ENCODE data around the gene NOS1.
"Not testable (repeated sequence)": the region's sequence is repeated elsewhere in the genome, so short reads cannot be mapped to it uniquely, and the experiment has no call there.

Gene NOS1

DNA sequence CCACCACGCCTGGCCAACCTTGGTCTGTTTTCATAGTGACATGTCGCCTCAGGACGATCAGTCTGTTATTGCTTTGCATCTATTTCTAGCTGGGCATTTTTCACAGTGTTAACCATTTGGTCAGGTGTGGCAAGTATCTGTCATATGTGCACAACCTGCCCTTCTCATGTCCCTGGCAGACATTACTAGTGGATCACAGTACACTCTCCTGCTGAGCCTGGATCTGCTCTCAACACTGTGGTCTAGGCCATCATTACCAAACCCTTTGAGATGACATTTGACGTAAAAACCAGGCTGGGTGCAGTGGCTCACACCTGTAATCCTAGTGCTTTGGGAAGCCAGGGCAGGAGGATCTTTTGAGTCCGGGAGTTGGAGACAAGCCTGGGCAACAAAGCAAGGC, 29.4 kb upstream of the NOS1 start:
- H3K9ac ChIP-seq (ENCODE audit: low read depth, low read length): no peak overlapping the region
- no peaks in the 10 kb centered on the region for H3K36me3 ChIP-seq (ENCODE audit: insufficient read depth, low read depth, low read length)
- H3K27ac ChIP-seq (ENCODE audit: low read length): no peak overlapping the region
- H3K9me3 ChIP-seq (ENCODE audit: insufficient read depth, low read depth, low read length): no peaks in the 10 kb centered on the region
- no peaks in the 10 kb centered on the region for H3K4me1 ChIP-seq (ENCODE audit: insufficient read depth, low read length)
- no peak overlapping the region for H3K4me3 ChIP-seq (ENCODE audit: low read length)
- H3K27me3 ChIP-seq (ENCODE audit: insufficient read depth, low read length): no peaks in the 10 kb centered on the region

GRCh38 chr12:117388951-117389446, 27.6 kb upstream of the NOS1 start:
- Histone ChIP-seq H3K9me3 (ENCODE audit: insufficient read depth, low read depth, low read length) (no peaks in the 10 kb centered on the region), H3K27ac (ENCODE audit: low read length) (no peak overlapping the region), H3K9ac (ENCODE audit: low read depth, low read length) (no peak overlapping the region), H3K36me3 (ENCODE audit: insufficient read depth, low read depth, low read length) (no peaks in the 10 kb centered on the region), H3K4me1 (ENCODE audit: insufficient read depth, low read length) (no peaks in the 10 kb centered on the region), H3K4me3 (ENCODE audit: low read length) (no peak overlapping the region), H3K27me3 (ENCODE audit: insufficient read depth, low read length) (no peaks in the 10 kb centered on the region)

- H3K27me3 ChIP-seq (ENCODE audit: insufficient read depth, low read length): no peaks in the 10 kb centered on the region
- no peaks in the 10 kb centered on the region for H3K4me1 ChIP-seq (ENCODE audit: insufficient read depth, low read length)
- no peak overlapping the region for H3K27ac ChIP-seq (ENCODE audit: low read length)
- no peak overlapping the region for H3K9ac ChIP-seq (ENCODE audit: low read depth, low read length)
- H3K4me3 ChIP-seq (ENCODE audit: low read length): no peak overlapping the region
- no peaks in the 10 kb centered on the region for H3K36me3 ChIP-seq (ENCODE audit: insufficient read depth, low read depth, low read length)
- no peaks in the 10 kb centered on the region for H3K9me3 ChIP-seq (ENCODE audit: insufficient read depth, low read depth, low read length)
These were observed 26.4 kb upstream of the NOS1 start for GRCh38 chr12:117387832-117388231.

DNA sequence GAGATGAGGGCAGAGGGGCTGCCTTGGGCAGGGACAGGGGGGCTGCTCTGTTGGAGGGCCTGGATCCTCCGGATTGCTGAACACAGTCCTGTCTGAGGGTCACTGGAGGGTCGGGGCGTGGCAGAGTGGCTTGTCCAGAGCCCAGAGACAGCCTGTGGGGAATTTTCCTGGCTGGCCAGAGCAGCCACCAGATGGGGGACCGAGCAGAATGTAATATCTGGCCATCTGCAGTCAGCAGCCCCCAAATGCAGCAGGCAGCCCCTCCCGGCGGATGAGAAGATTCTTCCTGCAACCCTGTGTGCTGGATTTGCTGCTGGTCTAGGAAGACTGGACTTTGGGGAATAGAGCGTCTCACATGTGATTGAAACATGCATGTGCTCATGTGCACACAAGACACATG, 23.3 kb upstream of the NOS1 start:
- Histone ChIP-seq H3K27ac (ENCODE audit: low read length) (no peak overlapping the region), H3K9me3 (ENCODE audit: insufficient read depth, low read depth, low read length) (no peaks in the 10 kb centered on the region), H3K4me1 (ENCODE audit: insufficient read depth, low read length) (no peaks in the 10 kb centered on the region), H3K9ac (ENCODE audit: low read depth, low read length) (no peak overlapping the region), H3K36me3 (ENCODE audit: insufficient read depth, low read depth, low read length) (no peaks in the 10 kb centered on the region), H3K27me3 (ENCODE audit: insufficient read depth, low read length) (no peaks in the 10 kb centered on the region), H3K4me3 (ENCODE audit: low read length) (no peak overlapping the region)

DNA sequence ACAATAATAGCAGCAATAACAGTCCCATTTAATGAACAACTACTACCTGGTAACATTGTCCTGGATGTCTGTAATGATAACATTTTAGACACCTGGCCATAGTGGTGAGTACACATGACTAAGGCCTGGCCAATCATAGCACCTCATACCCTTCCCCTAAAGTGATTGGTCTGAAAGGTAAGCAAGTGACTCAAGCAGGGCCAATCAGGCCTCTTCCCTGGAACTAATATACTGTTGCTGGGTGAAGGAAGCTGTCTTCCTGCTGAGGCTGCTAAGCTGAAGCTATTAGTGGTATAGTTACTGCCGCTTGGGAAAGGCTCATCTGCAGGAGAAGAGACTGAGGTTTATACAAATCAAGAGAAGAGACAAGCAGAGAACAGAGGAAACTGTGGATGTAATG, 18.7 kb upstream of the NOS1 start:
- H3K9ac ChIP-seq (ENCODE audit: low read depth, low read length): no peak overlapping the region
- no peaks in the 10 kb centered on the region for H3K4me1 ChIP-seq (ENCODE audit: insufficient read depth, low read length)
- H3K27me3 ChIP-seq (ENCODE audit: insufficient read depth, low read length): no peaks in the 10 kb centered on the region; the same call in 1 of the 2 replicates
- H3K9me3 ChIP-seq (ENCODE audit: insufficient read depth, low read depth, low read length): no peaks in the 10 kb centered on the region
- H3K27ac ChIP-seq (ENCODE audit: low read length): no peak overlapping the region
- no peak overlapping the region for H3K4me3 ChIP-seq (ENCODE audit: low read length)
- H3K36me3 ChIP-seq (ENCODE audit: insufficient read depth, low read depth, low read length): no peaks in the 10 kb centered on the region

- H3K9ac ChIP-seq (ENCODE audit: low read depth, low read length): no peak overlapping the region
These were observed 16.3 kb upstream of the NOS1 start for GRCh38 chr12:117377758-117378157.

GRCh38 chr12:117370588-117370987, 9.2 kb upstream of the NOS1 start:
- Histone ChIP-seq H3K27me3 (ENCODE audit: insufficient read depth, low read length) (peaks cover 13% of the 10 kb centered on the region; the same call in 1 of the 2 replicates), H3K9ac (ENCODE audit: low read depth, low read length) (no peak overlapping the region), H3K27ac (ENCODE audit: low read length) (no peak overlapping the region), H3K4me1 (ENCODE audit: insufficient read depth, low read length) (no peaks in the 10 kb centered on the region), H3K4me3 (ENCODE audit: low read length) (no peak overlapping the region), H3K36me3 (ENCODE audit: insufficient read depth, low read depth, low read length) (no peaks in the 10 kb centered on the region), H3K9me3 (ENCODE audit: insufficient read depth, low read depth, low read length) (no peaks in the 10 kb centered on the region)

More at GRCh38 chr12:117377758-117378157, 16.3 kb upstream of the NOS1 start:
- H3K36me3 ChIP-seq (ENCODE audit: insufficient read depth, low read depth, low read length): no peaks in the 10 kb centered on the region
- no peaks in the 10 kb centered on the region for H3K9me3 ChIP-seq (ENCODE audit: insufficient read depth, low read depth, low read length)
- no peaks in the 10 kb centered on the region; the same call in 1 of the 2 replicates for H3K27me3 ChIP-seq (ENCODE audit: insufficient read depth, low read length)
- H3K27ac ChIP-seq (ENCODE audit: low read length): no peak overlapping the region
- H3K4me3 ChIP-seq (ENCODE audit: low read length): no peak overlapping the region
- no peaks in the 10 kb centered on the region for H3K4me1 ChIP-seq (ENCODE audit: insufficient read depth, low read length)

- peaks cover 19% of the 10 kb centered on the region for H3K27me3 ChIP-seq (ENCODE audit: insufficient read depth, low read length)
- H3K9ac ChIP-seq (ENCODE audit: low read depth, low read length); H3K4me1 ChIP-seq (ENCODE audit: insufficient read depth, low read length); H3K27ac ChIP-seq (ENCODE audit: low read length); H3K9me3 ChIP-seq (ENCODE audit: insufficient read depth, low read depth, low read length); H3K4me3 ChIP-seq (ENCODE audit: low read length); H3K36me3 ChIP-seq (ENCODE audit: insufficient read depth, low read depth, low read length): not testable (repeated sequence)
These were observed 8.6 kb upstream of the NOS1 start for GRCh38 chr12:117370000-117370399.

DNA sequence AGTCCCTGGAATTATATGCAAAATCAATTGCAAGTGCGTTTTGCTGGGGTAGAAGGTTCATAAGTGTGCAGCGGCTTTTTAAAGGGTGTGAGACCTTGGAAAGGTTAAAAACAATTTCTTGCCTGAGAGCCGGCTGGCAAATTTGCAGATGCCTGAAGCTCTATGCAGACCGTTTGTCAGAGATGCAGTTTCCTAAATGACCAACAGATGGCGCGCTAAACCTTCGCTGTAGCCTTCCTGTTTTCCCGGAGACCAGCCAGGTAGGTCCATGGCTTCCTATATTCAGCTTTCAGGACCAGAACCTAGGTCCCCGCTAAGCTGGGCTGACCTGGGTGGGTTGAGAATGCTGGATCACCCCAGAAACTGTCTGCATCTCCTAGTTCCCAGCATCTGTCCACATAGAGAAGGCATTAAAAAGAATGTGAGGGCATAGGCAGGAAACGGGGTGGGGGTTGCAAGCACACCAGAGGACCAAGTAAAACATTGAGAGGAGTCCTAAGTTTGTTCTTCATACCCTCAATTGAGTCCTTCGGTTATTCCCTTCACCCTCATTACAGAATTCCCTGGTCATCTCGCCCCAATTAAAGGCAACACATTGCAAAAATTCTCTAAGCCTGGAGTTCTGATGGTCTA, 5.7 kb upstream of the NOS1 start:
- Histone ChIP-seq H3K4me1 (ENCODE audit: insufficient read depth, low read length) (no peaks in the 10 kb centered on the region), H3K4me3 (ENCODE audit: low read length) (no peak overlapping the region), H3K27me3 (ENCODE audit: insufficient read depth, low read length) (peaks cover 48% of the 10 kb centered on the region)

GRCh38 chr12:117365049-117365616, 3.7 kb upstream of the NOS1 start:
- Histone ChIP-seq H3K4me3 (ENCODE audit: low read length) (no peak overlapping the region), H3K27ac (ENCODE audit: low read length) (no peak overlapping the region), H3K4me1 (ENCODE audit: insufficient read depth, low read length) (no peaks in the 10 kb centered on the region), H3K36me3 (ENCODE audit: insufficient read depth, low read depth, low read length) (no peaks in the 10 kb centered on the region), H3K9ac (ENCODE audit: low read depth, low read length) (no peak overlapping the region), H3K27me3 (ENCODE audit: insufficient read depth, low read length) (peaks cover 68% of the 10 kb centered on the region), H3K9me3 (ENCODE audit: insufficient read depth, low read depth, low read length) (no peaks in the 10 kb centered on the region)

More for the DNA sequence above, 5.7 kb upstream of the NOS1 start:
- no peaks in the 10 kb centered on the region for H3K36me3 ChIP-seq (ENCODE audit: insufficient read depth, low read depth, low read length)
- no peak overlapping the region for H3K9ac ChIP-seq (ENCODE audit: low read depth, low read length)
- H3K27ac ChIP-seq (ENCODE audit: low read length): no peak overlapping the region
- H3K9me3 ChIP-seq (ENCODE audit: insufficient read depth, low read depth, low read length): no peaks in the 10 kb centered on the region

DNA sequence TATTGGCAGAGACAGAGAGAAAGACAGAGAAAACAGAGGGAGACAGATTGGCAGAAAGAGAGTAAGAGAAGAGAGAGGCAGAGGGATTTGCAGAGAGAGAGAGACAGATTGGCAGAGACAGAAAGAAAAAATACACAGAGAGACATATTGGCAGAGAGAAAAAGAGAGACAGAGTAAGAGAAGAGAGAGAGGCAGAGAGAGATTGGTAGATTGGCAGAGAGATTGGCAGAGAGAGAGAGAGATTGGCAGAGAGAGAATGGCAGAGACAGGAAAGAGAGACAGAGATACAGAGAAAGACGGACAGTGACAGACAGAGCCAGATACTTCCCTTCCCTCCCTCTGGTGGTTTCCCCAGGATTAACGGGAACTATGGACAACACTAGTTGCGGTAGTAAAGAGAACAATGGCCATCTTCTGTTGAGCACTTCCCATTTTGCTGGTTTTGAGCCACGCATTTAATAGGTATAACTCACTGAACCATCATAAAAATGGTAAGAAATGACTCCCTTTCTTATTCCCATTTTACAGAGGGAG, 2.6 kb upstream of the NOS1 start:
- no peaks in the 10 kb centered on the region for H3K9me3 ChIP-seq (ENCODE audit: insufficient read depth, low read depth, low read length)
- no peaks in the 10 kb centered on the region for H3K36me3 ChIP-seq (ENCODE audit: insufficient read depth, low read depth, low read length)
- no peak overlapping the region for H3K4me3 ChIP-seq (ENCODE audit: low read length)
- H3K4me1 ChIP-seq (ENCODE audit: insufficient read depth, low read length): no peaks in the 10 kb centered on the region
- peaks cover 79% of the 10 kb centered on the region for H3K27me3 ChIP-seq (ENCODE audit: insufficient read depth, low read length)
- H3K27ac ChIP-seq (ENCODE audit: low read length): no peak overlapping the region
- H3K9ac ChIP-seq (ENCODE audit: low read depth, low read length): no peak overlapping the region

DNA sequence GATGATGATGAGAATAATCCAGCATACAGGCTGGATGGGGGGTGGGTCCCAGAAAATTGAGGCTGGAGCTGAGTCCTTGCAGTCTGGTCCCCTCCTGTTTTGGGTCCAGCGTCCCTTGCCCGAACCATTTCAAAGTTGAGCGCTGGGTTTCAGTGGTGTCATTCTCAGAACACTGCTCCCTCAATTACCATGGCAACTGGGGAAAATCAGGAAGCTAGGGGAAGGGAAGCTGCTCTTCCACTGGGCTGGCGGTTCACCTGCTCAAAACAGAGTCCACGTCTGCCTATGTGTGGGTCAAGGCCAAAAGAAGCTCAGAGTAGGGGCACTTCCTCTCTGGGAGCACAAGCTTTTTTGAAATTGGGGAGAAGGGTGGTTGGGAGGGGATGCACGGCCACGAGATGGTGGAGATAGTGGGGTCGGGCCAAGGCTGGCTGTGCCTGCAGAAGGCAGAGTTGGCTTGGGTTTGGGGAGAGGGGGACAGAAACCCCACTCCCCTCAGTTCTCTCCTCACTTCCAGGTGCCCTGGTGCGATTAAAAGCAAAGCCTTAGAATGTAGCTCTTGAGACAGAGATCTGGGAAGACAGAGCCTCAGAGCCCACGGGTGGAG, 1.7 kb upstream of the NOS1 start:
- Histone ChIP-seq H3K27me3 (ENCODE audit: insufficient read depth, low read length) (peaks cover 87% of the 10 kb centered on the region), H3K4me1 (ENCODE audit: insufficient read depth, low read length) (no peaks in the 10 kb centered on the region), H3K27ac (ENCODE audit: low read length) (no peak overlapping the region), H3K4me3 (ENCODE audit: low read length) (no peak overlapping the region), H3K36me3 (ENCODE audit: insufficient read depth, low read depth, low read length) (no peaks in the 10 kb centered on the region), H3K9ac (ENCODE audit: low read depth, low read length) (no peak overlapping the region), H3K9me3 (ENCODE audit: insufficient read depth, low read depth, low read length) (no peaks in the 10 kb centered on the region)
